GM12873 (cell line): ENCODE data around the gene PNMA8C.

ENCODE experiments used
- CTCF ChIP-seq: IDR thresholded peaks from 2 replicates; pipeline ENCODE4 v1.5.1; 2012; ENCODE audit warnings: low read depth, mild to moderate bottlenecking, moderate library complexity, low read length, control low read depth; ENCODE audit not compliant: insufficient read depth; ENCODE audit errors: missing control alignments

Gene PNMA8C

GRCh38 chr19:46383171-46383815 is 45.4 kb downstream of the PNMA8C start:
- no peak for TF ChIP-seq CTCF

- no peak for TF ChIP-seq CTCF
Observed at GRCh38 chr19:46381756-46382345, 46.9 kb downstream of the PNMA8C start.

- no peak for TF ChIP-seq CTCF
Observed at GRCh38 chr19:46381346-46381745, 47.4 kb downstream of the PNMA8C start.

- TF ChIP-seq CTCF = no peak
Observed at GRCh38 chr19:46380690-46381089, 48.0 kb downstream of the PNMA8C start.

GRCh38 chr19:46378268-46378667 is 50.5 kb downstream of the PNMA8C start:
- TF ChIP-seq CTCF = no peak

- no peak for TF ChIP-seq CTCF
Observed at GRCh38 chr19:46376241-46377153, 52.2 kb downstream of the PNMA8C start.
